Pancreas (tissue), 10 donors: ENCODE results near the gene LGALSL. TPM values are rescaled to one million over a fixed set of nuclear protein-coding genes. Genes with fewer than 3 reads are reported as not detected.

ENCODE experiments used
- ATAC-seq, 4 donors: fragments of 200-7000 bp; cut with Tn5 transposase; one replicate each; pipeline versions ENCODE4 v1.8.0 to v1.9.1; 2020; ENCODE audit warnings: mild to moderate bottlenecking in 4 of 4, moderate library complexity in 4 of 4
- DNase-seq, 6 donors: peaks; one replicate each; pipeline ENCODE4 v3.0.0-alpha.2; 2020
- FAIRE-seq: peaks from 2 replicates; lab custom pipeline; 2012; peaks lifted over from hg19 to GRCh38; lab: Jason Lieb, UNC
- H3K27ac ChIP-seq, 4 donors: fragments of 200-600 bp; sonication (generic); 1 replicate in 3 of 4; 2 replicates in 1 of 4; pipeline versions ENCODE4 v1.5.0 to v1.8.0; 2020
- H3K27me3 ChIP-seq, 4 donors: fragments of 200-600 bp; one replicate each; pipeline ENCODE4 v1.8.0; 2021
- H3K36me3 ChIP-seq, 3 donors: fragments of 200-600 bp; sonication (generic) in 1 of 3; one replicate each; pipeline versions ENCODE4 v1.5.0 to v1.8.0; 2020 to 2021
- H3K4me1 ChIP-seq, 3 donors: fragments of 200-600 bp; one replicate each; pipeline ENCODE4 v1.8.0; 2021
- H3K4me3 ChIP-seq, 4 donors: fragments of 200-600 bp; sonication (generic) in 2 of 4; one replicate each; pipeline versions ENCODE4 v1.5.0 to v1.8.0; 2020 to 2021
- H3K9me3 ChIP-seq, 4 donors: fragments of 200-600 bp; one replicate each; pipeline ENCODE4 v1.8.0; 2021
- WGBS, 2 donors: extraction: QIAGEN DNeasy Blood & Tissue Kit; methylation state at CpG; one replicate each; pipeline ENCODE4 v1.1.7; 2013; 5-methylcytosine and 5-hydroxymethylcytosine counted together
- intact Hi-C, 3 donors: fragments of 100-400 bp; cut with DNase I; formaldehyde crosslinking; loops; one replicate each; pipeline versions ENCODE4 v1.11.1 to v1.14.2; 2022
- polyA plus RNA-seq, 2 donors: library from polyadenylated mRNA; stranded (reverse); fragments of 200-250 nt; gene quantifications; one replicate each; pipeline ENCODE4 v1.2.3, GENCODE V29; 2013
- total RNA-seq, 6 donors: library from RNA; stranded (reverse); fragmentation: NEBNext Ultra II Directional in 4 of 6; extraction: Animal tissue kit (Norgen Biotek cat#: 25700) in 4 of 6; gene quantifications; one replicate each; pipeline versions ENCODE4 v1.2.1 to v1.2.4, GENCODE V29; 2021 to 2023
- TF ChIP-seq, protein P1 (sequence below), 4 donors: fragments of 200-600 bp; sonication (generic) in 3 of 4; IDR thresholded peaks; one replicate each; pipeline versions ENCODE4 v1.5.0 to v1.8.0; 2021; ENCODE audit warnings: antibody characterized with exemption in 4 of 4
- donor health status: healthy with polysubstance abuse.
- donor health status: DM: no; HTN: no; CAD: no; lungs with moderate emphysema.
- donor health status: DM: no; HTN: no; CAD: no.
- donor health status: control.
- donor health status: control.
- donor health status: Bipolar disorder and iron deficiency.
- donor health status: DM: yes; HTN: yes; CAD: no.
- donor health status: DM: no; HTN: no; CAD: no.
- donor health status: DM: no; HTN: no; CAD: no.
- donor health status: DM: yes; HTN: yes; CAD: no.

The LGALSL gene
- total and polyA plus RNA-seq, 8 donors: 3.5 to 8.6 (median 5.8) TPM

- Histone ChIP-seq H3K4me1 (no peaks in the 10 kb centered on the region), H3K27me3 (no peaks in the 10 kb centered on the region), H3K36me3 (no peaks in the 10 kb centered on the region), H3K9me3 (no peaks in the 10 kb centered on the region), H3K4me3 (no peak overlapping the region), H3K27ac (no peak overlapping the region)
- intact Hi-C loops: loop anchor here in 2 of 3 donors (5.0 kb wide), 1 partner anchor 155 kb away; no protein-coding TSS in a partner anchor
- ATAC-seq: peak; percentile 19 to 37 (median 24)
- TF ChIP-seq, protein P1, sequence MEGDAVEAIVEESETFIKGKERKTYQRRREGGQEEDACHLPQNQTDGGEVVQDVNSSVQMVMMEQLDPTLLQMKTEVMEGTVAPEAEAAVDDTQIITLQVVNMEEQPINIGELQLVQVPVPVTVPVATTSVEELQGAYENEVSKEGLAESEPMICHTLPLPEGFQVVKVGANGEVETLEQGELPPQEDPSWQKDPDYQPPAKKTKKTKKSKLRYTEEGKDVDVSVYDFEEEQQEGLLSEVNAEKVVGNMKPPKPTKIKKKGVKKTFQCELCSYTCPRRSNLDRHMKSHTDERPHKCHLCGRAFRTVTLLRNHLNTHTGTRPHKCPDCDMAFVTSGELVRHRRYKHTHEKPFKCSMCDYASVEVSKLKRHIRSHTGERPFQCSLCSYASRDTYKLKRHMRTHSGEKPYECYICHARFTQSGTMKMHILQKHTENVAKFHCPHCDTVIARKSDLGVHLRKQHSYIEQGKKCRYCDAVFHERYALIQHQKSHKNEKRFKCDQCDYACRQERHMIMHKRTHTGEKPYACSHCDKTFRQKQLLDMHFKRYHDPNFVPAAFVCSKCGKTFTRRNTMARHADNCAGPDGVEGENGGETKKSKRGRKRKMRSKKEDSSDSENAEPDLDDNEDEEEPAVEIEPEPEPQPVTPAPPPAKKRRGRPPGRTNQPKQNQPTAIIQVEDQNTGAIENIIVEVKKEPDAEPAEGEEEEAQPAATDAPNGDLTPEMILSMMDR (IDR thresholded peaks at IDR 0.05): no peak
- no peak for FAIRE-seq
- WGBS, 2 donors: 48 to 58% methylated on average over 10 of the region's 10 CpGs
- peak in 1 of 6 donors; percentile 13 for DNase-seq
Observed at GRCh38 chr2:64487256-64488049, 33.5 kb downstream of the LGALSL start.

GRCh38 chr2:64488050-64488974 is 34.4 kb downstream of the LGALSL start:
- TF ChIP-seq, protein P1 (IDR thresholded peaks at IDR 0.05): peak; percentile 86 to 98 (median 97)
- no peak overlapping the region for H3K27ac ChIP-seq
- 47 to 50% methylated on average over 20 of the region's 20 CpGs for WGBS, 2 donors
- no peaks in the 10 kb centered on the region for H3K4me1 ChIP-seq
- no peaks in the 10 kb centered on the region for H3K27me3 ChIP-seq
- DNase-seq (peak; percentile 25 to 90 (median 68)), ATAC-seq (peak; percentile 75 to 93 (median 88)), FAIRE-seq (peak; percentile 53)
- no peaks in the 10 kb centered on the region for H3K36me3 ChIP-seq
- H3K4me3 ChIP-seq: no peak overlapping the region
- intact Hi-C loops: loop anchor here in 2 of 3 donors (5.0 kb wide), 1 partner anchor 156 kb away; no protein-coding TSS in a partner anchor
- no peaks in the 10 kb centered on the region for H3K9me3 ChIP-seq

DNA sequence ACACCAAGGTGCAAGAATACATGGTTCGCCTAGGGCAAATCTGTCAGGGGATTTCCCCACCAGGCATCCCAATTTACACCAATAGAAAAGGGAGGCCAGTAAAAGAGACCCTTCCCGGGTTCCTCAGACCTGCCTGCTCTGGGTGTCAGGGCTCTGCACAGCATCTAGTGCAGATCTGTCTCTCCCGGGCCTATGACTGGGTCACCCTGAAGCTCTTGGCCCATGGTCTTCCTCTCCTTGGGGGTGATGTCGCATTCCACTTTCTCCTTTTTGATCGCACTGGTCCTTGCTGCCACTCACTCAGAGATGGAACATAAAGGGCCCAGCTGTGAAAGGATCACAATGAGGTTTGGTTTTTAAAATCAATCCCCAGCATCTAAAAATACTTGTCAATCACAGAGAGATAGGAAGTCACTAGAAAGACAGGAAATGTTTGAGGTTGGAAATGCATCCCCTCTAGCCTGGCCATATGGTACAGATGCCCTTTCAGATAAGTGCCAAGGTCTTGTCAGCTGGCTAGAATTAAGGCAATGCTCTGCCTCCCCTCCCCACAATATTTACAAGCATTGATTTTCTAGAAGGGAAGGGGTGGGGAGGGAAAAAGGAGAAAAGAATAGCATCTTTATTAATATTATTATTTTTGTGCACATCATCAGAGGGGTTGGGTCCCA is 35.3 kb downstream of the LGALSL start:
- TF ChIP-seq, protein P1 (IDR thresholded peaks at IDR 0.05): no peak
- 77 to 86% methylated on average over 5 of the region's 5 CpGs for WGBS, 2 donors
- Histone ChIP-seq H3K9me3 (no peaks in the 10 kb centered on the region), H3K4me3 (no peak overlapping the region), H3K4me1 (no peaks in the 10 kb centered on the region), H3K27ac (no peak overlapping the region), H3K36me3 (no peaks in the 10 kb centered on the region), H3K27me3 (peaks cover 0 to 1% (median 0%) of the 10 kb centered on the region in 4 donors)
- intact Hi-C loops: loop anchor here in 2 of 3 donors (5.0 kb wide), 1 partner anchor 157 kb away; no protein-coding TSS in a partner anchor
- ATAC-seq: no peak
- FAIRE-seq: no peak
- no peak for DNase-seq

GRCh38 chr2:64491426-64491825 is 37.5 kb downstream of the LGALSL start:
- TF ChIP-seq, protein P1 (IDR thresholded peaks at IDR 0.05): no peak
- no peak for ATAC-seq

More at GRCh38 chr2:64491426-64491825, 37.5 kb downstream of the LGALSL start:
- 39 to 53% methylated on average over 4 of the region's 4 CpGs for WGBS, 2 donors
- no peaks in the 10 kb centered on the region for H3K36me3 ChIP-seq
- no peaks in the 10 kb centered on the region for H3K9me3 ChIP-seq
- intact Hi-C loops: loop anchor here in 1 of 3 donors (5.0 kb wide), 1 partner anchor 449 kb away; no protein-coding TSS in a partner anchor
- H3K27ac ChIP-seq: no peak overlapping the region
- DNase-seq (no peak), FAIRE-seq (no peak)
- H3K4me1 ChIP-seq: no peaks in the 10 kb centered on the region
- H3K27me3 ChIP-seq: peaks cover 0 to 3% (median 0%) of the 10 kb centered on the region in 4 donors
- H3K4me3 ChIP-seq: no peak overlapping the region
